Femur (tissue), 1 donor: ENCODE results near the gene CEP112.
"Not testable (repeated sequence)": the region's sequence is repeated elsewhere in the genome, so short reads cannot be mapped to it uniquely, and the experiment has no call there.

Experiments used
- DNase-seq: peaks from one replicate; pipeline ENCODE4 v3.0.0-alpha.2; 2017

Gene CEP112

GRCh38 chr17:65811043-65811442, 380.9 kb downstream of the CEP112 start:
- DNase-seq: no peak

- no peak for DNase-seq
Observed at GRCh38 chr17:65809366-65809765, 382.6 kb downstream of the CEP112 start.

GRCh38 chr17:65808566-65808965, 383.4 kb downstream of the CEP112 start:
- DNase-seq: not testable (repeated sequence)

- no peak for DNase-seq
Observed at GRCh38 chr17:65807361-65807760, 384.6 kb downstream of the CEP112 start.

GRCh38 chr17:65801513-65801912, 390.4 kb downstream of the CEP112 start:
- no peak for DNase-seq

- no peak for DNase-seq
Observed at GRCh38 chr17:65800655-65801054, 391.3 kb downstream of the CEP112 start.

- no peak for DNase-seq
Observed at GRCh38 chr17:65799869-65800268, 392.1 kb downstream of the CEP112 start.

- no peak for DNase-seq
Observed at GRCh38 chr17:65799454-65799853, 392.5 kb downstream of the CEP112 start.

- no peak for DNase-seq
Observed at GRCh38 chr17:65797809-65798208, 394.1 kb downstream of the CEP112 start.

GRCh38 chr17:65797101-65797500, 394.8 kb downstream of the CEP112 start:
- no peak for DNase-seq

- no peak for DNase-seq
Observed at GRCh38 chr17:65794572-65794971, 397.4 kb downstream of the CEP112 start.

- no peak for DNase-seq
Observed at GRCh38 chr17:65790241-65790640, 401.7 kb downstream of the CEP112 start.

GRCh38 chr17:65787503-65787902, 404.4 kb downstream of the CEP112 start:
- no peak for DNase-seq

GRCh38 chr17:65786479-65786878, 405.5 kb downstream of the CEP112 start:
- no peak for DNase-seq

GRCh38 chr17:65785109-65785508, 406.8 kb downstream of the CEP112 start:
- no peak for DNase-seq

GRCh38 chr17:65783845-65784334, 408.0 kb downstream of the CEP112 start:
- DNase-seq: no peak

- not testable (repeated sequence) for DNase-seq
Observed at GRCh38 chr17:65782104-65782706, 409.7 kb downstream of the CEP112 start.

GRCh38 chr17:65780111-65780510, 411.8 kb downstream of the CEP112 start:
- DNase-seq: no peak

GRCh38 chr17:65776890-65777289, 415.0 kb downstream of the CEP112 start:
- no peak for DNase-seq

GRCh38 chr17:65774787-65775186, 417.1 kb downstream of the CEP112 start:
- DNase-seq: peak; percentile 40

GRCh38 chr17:65772989-65773388, 418.9 kb downstream of the CEP112 start:
- DNase-seq: no peak

GRCh38 chr17:65771704-65772103, 420.2 kb downstream of the CEP112 start:
- DNase-seq: no peak

- DNase-seq: no peak
Observed at GRCh38 chr17:65763786-65764185, 428.1 kb downstream of the CEP112 start.

GRCh38 chr17:65762973-65763372, 429.0 kb downstream of the CEP112 start:
- no peak for DNase-seq

GRCh38 chr17:65759532-65759931, 432.4 kb downstream of the CEP112 start:
- DNase-seq: no peak
